ENCODE measurements around the gene FA2H.

Gene FA2H

GRCh38 chr16:74788108-74788507 lies 13.5 kb upstream of the FA2H start:
- no peak for DNase-seq (ENCODE audit: low read depth, low spot score)
- CTCF ChIA-PET = interaction anchor here (1.4 to 1.9 kb wide), 3 partner anchors 9 to 75 kb away, joined by 3 to 5 read pairs (median 4); no protein-coding TSS in a partner anchor
- no peak overlapping the region for H3K4me3 ChIP-seq (ENCODE audit: low read depth, low read length)
- POLR2A ChIA-PET = no interaction called here
- TF ChIP-seq, protein P1, sequence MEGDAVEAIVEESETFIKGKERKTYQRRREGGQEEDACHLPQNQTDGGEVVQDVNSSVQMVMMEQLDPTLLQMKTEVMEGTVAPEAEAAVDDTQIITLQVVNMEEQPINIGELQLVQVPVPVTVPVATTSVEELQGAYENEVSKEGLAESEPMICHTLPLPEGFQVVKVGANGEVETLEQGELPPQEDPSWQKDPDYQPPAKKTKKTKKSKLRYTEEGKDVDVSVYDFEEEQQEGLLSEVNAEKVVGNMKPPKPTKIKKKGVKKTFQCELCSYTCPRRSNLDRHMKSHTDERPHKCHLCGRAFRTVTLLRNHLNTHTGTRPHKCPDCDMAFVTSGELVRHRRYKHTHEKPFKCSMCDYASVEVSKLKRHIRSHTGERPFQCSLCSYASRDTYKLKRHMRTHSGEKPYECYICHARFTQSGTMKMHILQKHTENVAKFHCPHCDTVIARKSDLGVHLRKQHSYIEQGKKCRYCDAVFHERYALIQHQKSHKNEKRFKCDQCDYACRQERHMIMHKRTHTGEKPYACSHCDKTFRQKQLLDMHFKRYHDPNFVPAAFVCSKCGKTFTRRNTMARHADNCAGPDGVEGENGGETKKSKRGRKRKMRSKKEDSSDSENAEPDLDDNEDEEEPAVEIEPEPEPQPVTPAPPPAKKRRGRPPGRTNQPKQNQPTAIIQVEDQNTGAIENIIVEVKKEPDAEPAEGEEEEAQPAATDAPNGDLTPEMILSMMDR (IDR thresholded peaks at IDR 0.05; ENCODE audit: insufficient read depth, low read length, missing control alignments) = no peak

GRCh38 chr16:74785031-74785430 lies 10.4 kb upstream of the FA2H start:
- ChIA-PET CTCF (interaction anchor here (1.9 kb wide), 1 partner anchor 27 kb away, joined by 5 read pairs; no protein-coding TSS in a partner anchor), POLR2A (no interaction called here)
- no peak overlapping the region for H3K4me3 ChIP-seq (ENCODE audit: low read depth, low read length)
- no peak for DNase-seq (ENCODE audit: low read depth, low spot score)
- TF ChIP-seq, protein P1 (IDR thresholded peaks at IDR 0.05; ENCODE audit: insufficient read depth, low read length, missing control alignments) = no peak

- TF ChIP-seq, protein P1 (IDR thresholded peaks at IDR 0.05; ENCODE audit: insufficient read depth, low read length, missing control alignments) = no peak
- POLR2A ChIA-PET = no interaction called here
- H3K4me3 ChIP-seq (ENCODE audit: low read depth, low read length) = no peak overlapping the region
- CTCF ChIA-PET = interaction anchor here (1.1 to 1.3 kb wide), 2 partner anchors 34 to 84 kb away, joined by 4 read pairs; no protein-coding TSS in a partner anchor
- DNase-seq (ENCODE audit: low read depth, low spot score) = no peak
These were observed 4.0 kb upstream of the FA2H start for GRCh38 chr16:74778646-74779045.

DNA sequence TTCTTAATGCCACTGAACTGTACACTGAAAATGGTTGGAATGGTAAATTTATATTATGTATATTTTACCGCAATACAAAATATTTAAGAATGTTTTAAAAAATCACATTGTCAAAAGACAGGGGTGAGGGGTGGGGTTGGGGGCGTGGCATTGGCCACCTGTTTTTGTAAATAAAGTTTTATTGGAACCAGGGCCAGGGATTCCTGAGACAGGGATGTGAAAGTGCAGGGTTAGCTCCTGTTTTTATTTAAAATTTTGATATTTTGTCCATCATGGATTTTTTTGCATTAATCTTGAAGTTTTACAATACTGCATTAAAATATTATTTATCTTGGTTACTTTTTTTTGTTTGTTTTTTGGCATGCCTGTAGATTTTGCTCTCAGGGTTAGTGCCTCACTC lies 2.3 kb upstream of the FA2H start:
- DNase-seq (ENCODE audit: low read depth, low spot score) = no peak
- POLR2A ChIA-PET = no interaction called here
- CTCF ChIA-PET = interaction anchor here (0.7 kb wide), 1 partner anchor 59 kb away, joined by 3 read pairs; no protein-coding TSS in a partner anchor
- TF ChIP-seq, protein P1 (IDR thresholded peaks at IDR 0.05; ENCODE audit: insufficient read depth, low read length, missing control alignments) = no peak
- no peak overlapping the region for H3K4me3 ChIP-seq (ENCODE audit: low read depth, low read length)

DNA sequence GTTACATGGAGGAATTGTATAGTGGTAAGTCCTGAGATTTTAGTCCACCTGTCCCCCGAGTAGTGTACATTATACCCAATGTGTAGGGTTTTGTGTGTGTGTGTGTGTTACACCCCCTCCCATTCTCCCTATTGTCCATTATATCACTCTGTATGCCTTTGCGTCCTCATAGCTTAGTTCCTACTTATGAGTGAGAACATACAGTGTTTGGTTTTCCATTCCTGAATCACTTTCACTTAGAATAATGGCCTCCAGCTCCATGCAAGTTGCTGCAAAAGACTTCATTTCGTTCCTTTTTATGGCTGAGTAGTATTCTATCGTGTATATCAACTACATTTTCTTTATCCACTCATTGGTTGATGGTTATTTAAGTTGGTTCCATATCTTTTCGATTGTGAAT lies 635 bp upstream of the FA2H start:
- CTCF ChIA-PET = no interaction called here
- DNase-seq (ENCODE audit: low read depth, low spot score) = no peak
- POLR2A ChIA-PET = no interaction called here
- TF ChIP-seq, protein P1 (IDR thresholded peaks at IDR 0.05; ENCODE audit: insufficient read depth, low read length, missing control alignments) = no peak
- H3K4me3 ChIP-seq (ENCODE audit: low read depth, low read length) = no peak overlapping the region

DNA sequence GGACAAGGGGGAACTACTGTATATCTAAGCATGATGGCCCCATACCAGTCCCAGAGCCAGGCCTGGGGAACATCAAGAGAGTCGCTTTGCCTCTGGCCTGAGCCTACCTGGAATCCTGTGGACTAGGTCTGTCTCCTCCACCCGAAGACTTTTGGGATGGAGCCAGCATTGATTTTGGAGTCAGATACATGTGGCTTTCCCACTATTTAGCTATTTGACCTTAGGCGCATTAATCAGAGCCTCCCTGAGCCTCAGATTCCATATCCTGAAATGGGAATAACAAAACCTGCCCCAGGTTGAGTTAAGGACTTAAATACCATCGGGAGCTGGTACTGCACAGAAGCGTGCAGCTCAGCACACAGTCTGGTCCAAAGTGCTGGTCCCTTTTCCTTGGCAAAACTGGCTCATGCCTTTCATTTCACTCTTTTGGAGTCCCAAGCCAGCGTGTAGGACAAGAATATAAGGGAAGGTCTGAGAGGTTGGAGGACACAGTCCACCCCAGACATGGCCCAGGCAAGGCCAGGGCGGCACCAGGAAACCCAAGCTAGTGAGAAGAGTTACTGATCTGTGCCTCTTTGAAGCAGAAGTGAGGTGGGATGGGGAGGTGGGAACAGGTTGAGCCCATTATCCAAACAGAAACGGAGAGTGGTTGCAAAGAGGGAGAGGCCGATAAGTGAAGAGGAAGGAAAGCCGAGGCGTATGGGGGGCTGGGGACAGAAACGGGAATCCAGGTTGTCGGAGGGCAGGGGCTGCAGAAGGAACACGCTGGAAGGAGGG lies 986 bp downstream of the FA2H start:
- TF ChIP-seq, protein P1 (IDR thresholded peaks at IDR 0.05; ENCODE audit: insufficient read depth, low read length, missing control alignments) = no peak
- no peak for DNase-seq (ENCODE audit: low read depth, low spot score)
- no peak overlapping the region for H3K4me3 ChIP-seq (ENCODE audit: low read depth, low read length)
- ChIA-PET POLR2A (interaction anchor here (0.6 kb wide), 1 partner anchor 63 kb away, joined by 3 read pairs; no protein-coding TSS in a partner anchor), CTCF (interaction anchor here (0.6 to 1.4 kb wide), 2 partner anchors 14 to 89 kb away, joined by 3 to 5 read pairs; no protein-coding TSS in a partner anchor)

All from AG04449 (cell line).